HFFc6 (cell line): ENCODE measurements around the gene EXOC3L1. TPM values are rescaled to one million over a fixed set of nuclear protein-coding genes. Genes with fewer than 3 reads are reported as not detected.

Experiments
- DNase-seq: peaks from one replicate; pipeline ENCODE4 v3.0.0-alpha.2; 2018
- H3K27ac Mint-ChIP-seq: 2 replicates; pipeline ENCODE4 v1.8.0; 2020; ENCODE audit warnings: mild to moderate bottlenecking, mixed read lengths
- H3K27me3 Mint-ChIP-seq: 2 replicates; pipeline ENCODE4 v1.8.0; 2021; ENCODE audit warnings: mild to moderate bottlenecking, moderate library complexity, mixed read lengths; ENCODE audit not compliant: insufficient read depth
- H3K36me3 Mint-ChIP-seq: 2 replicates; pipeline ENCODE4 v1.8.0; 2021; ENCODE audit warnings: low read depth, mixed read lengths
- H3K4me1 Mint-ChIP-seq: 2 replicates; pipeline ENCODE4 v1.8.0; 2020; ENCODE audit warnings: low read depth, mixed read lengths
- H3K4me3 Mint-ChIP-seq: 2 replicates; pipeline ENCODE4 v1.8.0; 2020; ENCODE audit warnings: mild to moderate bottlenecking, moderate library complexity, mixed read lengths
- H3K9me3 Mint-ChIP-seq: 2 replicates; pipeline ENCODE4 v1.8.0; 2020; ENCODE audit warnings: mild to moderate bottlenecking, mixed read lengths
- CTCF ChIP-seq: fragments of 200-600 bp; sonication (generic); IDR thresholded peaks from 2 replicates; pipeline ENCODE4 v1.5.0; 2021; ENCODE audit warnings: antibody characterized with exemption, mild to moderate bottlenecking
- total RNA-seq, 6 experiments: library from RNA; stranded (reverse); fragmentation: NEBNext Ultra II Directional; extraction: Animal tissue kit (Norgen Biotek cat#: 25700); gene quantifications; 2 replicates in 1 of 6; 3 replicates in 5 of 6; pipeline ENCODE4 v1.2.3, GENCODE V29; 2021

Gene EXOC3L1
- total RNA-seq, 6 experiments from 2014 or later, result 0.18 TPM; not detected in 5

GRCh38 chr16:67193536-67193935 is 3.6 kb upstream of the EXOC3L1 start:
- no peak for DNase-seq
- H3K4me3 Mint-ChIP-seq, result peak overlapping the region; percentile 96
- peaks cover 7% of the 10 kb centered on the region for H3K27me3 Mint-ChIP-seq
- H3K4me1 Mint-ChIP-seq, result peaks cover 46% of the 10 kb centered on the region
- no peaks in the 10 kb centered on the region for H3K9me3 Mint-ChIP-seq
- no peak for TF ChIP-seq CTCF
- peaks cover 36% of the 10 kb centered on the region for H3K36me3 Mint-ChIP-seq
- peak overlapping the region; percentile 83 for H3K27ac Mint-ChIP-seq

GRCh38 chr16:67192781-67193361 is 2.9 kb upstream of the EXOC3L1 start:
- Mint-ChIP-seq H3K27ac (peak overlapping the region; percentile 83), H3K4me3 (peak overlapping the region; percentile 96), H3K36me3 (peaks cover 36% of the 10 kb centered on the region), H3K9me3 (no peaks in the 10 kb centered on the region), H3K4me1 (peaks cover 46% of the 10 kb centered on the region), H3K27me3 (peaks cover 7% of the 10 kb centered on the region)
- no peak for TF ChIP-seq CTCF
- DNase-seq, result no peak

- TF ChIP-seq CTCF, result no peak
- Mint-ChIP-seq H3K9me3 (no peaks in the 10 kb centered on the region), H3K27me3 (peaks cover 7% of the 10 kb centered on the region), H3K36me3 (peaks cover 36% of the 10 kb centered on the region), H3K4me3 (peak within 1 kb of the TSS; percentile 96), H3K4me1 (peaks cover 46% of the 10 kb centered on the region), H3K27ac (peak within 1 kb of the TSS; percentile 83)
- peak; percentile 88 for DNase-seq
Measured at GRCh38 chr16:67191995-67192681, 2.2 kb upstream of the EXOC3L1 start, which contains the start of gene E2F4. E2F4 (plus strand) TSS chr16:67192155; CDS start chr16:67192228, 73 bp downstream.

- Mint-ChIP-seq H3K27ac (peak overlapping the region; percentile 69; the same call in 1 of the 2 replicates), H3K9me3 (no peaks in the 10 kb centered on the region), H3K36me3 (peaks cover 30% of the 10 kb centered on the region), H3K4me3 (peak overlapping the region; percentile 96), H3K27me3 (peaks cover 4% of the 10 kb centered on the region; the same call in 1 of the 2 replicates), H3K4me1 (peaks cover 45% of the 10 kb centered on the region)
- no peak for TF ChIP-seq CTCF
- no peak for DNase-seq
Measured at GRCh38 chr16:67191411-67191994, 1.6 kb upstream of the EXOC3L1 start.

- Mint-ChIP-seq H3K36me3 (peaks cover 22% of the 10 kb centered on the region), H3K4me3 (no peak overlapping the region; the same call in 1 of the 2 replicates), H3K9me3 (no peaks in the 10 kb centered on the region), H3K27ac (no peak overlapping the region), H3K4me1 (peaks cover 46% of the 10 kb centered on the region), H3K27me3 (peaks cover 3% of the 10 kb centered on the region; the same call in 1 of the 2 replicates)
- TF ChIP-seq CTCF, result no peak
- DNase-seq, result no peak
Measured at GRCh38 chr16:67190448-67191399, 788 bp upstream of the EXOC3L1 start.
